ENCODE results near the gene CLIC5. TPM values are rescaled to one million over a fixed set of nuclear protein-coding genes. Genes with fewer than 3 reads are reported as not detected.
A peak's percentile ranks its signal among the peaks of the same experiment; 100 is the strongest.

The CLIC5 gene
- total and polyA plus RNA-seq, 12 donors, result 28.1 to 372 (median 301) TPM

GRCh38 chr6:45858691-45859090 is 157.0 kb downstream of the CLIC5 start:
- peaks cover 0 to 4% (median 0%) of the 10 kb centered on the region in 9 donors for H3K4me1 ChIP-seq
- DNase-seq (no peak), ATAC-seq (no peak)
- WGBS, 2 donors, result 71 to 84% methylated on average over 3 of the region's 3 CpGs
- H3K9me3 ChIP-seq, result no peaks in the 10 kb centered on the region
- H3K27me3 ChIP-seq, result peaks cover 0 to 5% (median 0%) of the 10 kb centered on the region in 7 donors
- intact Hi-C loops (cut with DNase I), result no loop called here
- H3K4me3 ChIP-seq, result no peak overlapping the region
- no peak overlapping the region for H3K27ac ChIP-seq
- no peak for TF ChIP-seq CTCF (IDR thresholded peaks at IDR 0.05)
- no peaks in the 10 kb centered on the region for H3K36me3 ChIP-seq

- Histone ChIP-seq H3K4me1 (peaks cover 0 to 4% (median 0%) of the 10 kb centered on the region in 9 donors), H3K27ac (no peak overlapping the region), H3K27me3 (peaks cover 0 to 5% (median 0%) of the 10 kb centered on the region in 7 donors), H3K9me3 (no peaks in the 10 kb centered on the region), H3K36me3 (no peaks in the 10 kb centered on the region), H3K4me3 (no peak overlapping the region)
- ATAC-seq (no peak), DNase-seq (no peak)
- WGBS, 2 donors, result 83 to 89% methylated on average over 2 of the region's 2 CpGs
- TF ChIP-seq CTCF (IDR thresholded peaks at IDR 0.05), result no peak
- intact Hi-C loops (cut with DNase I), result no loop called here
Observed at GRCh38 chr6:45857827-45858226, 157.8 kb downstream of the CLIC5 start.

- ATAC-seq, result peak in 1 of 8 donors; percentile 73
Observed at GRCh38 chr6:45855642-45856394, 159.8 kb downstream of the CLIC5 start.

GRCh38 chr6:45854149-45854742 is 161.4 kb downstream of the CLIC5 start:
- no peaks in the 10 kb centered on the region for H3K9me3 ChIP-seq
- H3K36me3 ChIP-seq, result no peaks in the 10 kb centered on the region
- no peak overlapping the region for H3K27ac ChIP-seq
- no peak for ATAC-seq
- TF ChIP-seq CTCF (IDR thresholded peaks at IDR 0.05), result no peak
- intact Hi-C loops (cut with DNase I), result no loop called here
- H3K27me3 ChIP-seq, result peaks cover 0 to 5% (median 0%) of the 10 kb centered on the region in 7 donors
- 74 to 78% methylated on average over 10 of the region's 10 CpGs for WGBS, 2 donors
- H3K4me3 ChIP-seq, result no peak overlapping the region
- H3K4me1 ChIP-seq, result peaks cover 0 to 4% (median 0%) of the 10 kb centered on the region in 9 donors
- DNase-seq, result no peak

More at GRCh38 chr6:45855642-45856394, 159.8 kb downstream of the CLIC5 start:
- WGBS, 2 donors, result 75 to 83% methylated on average over 3 of the region's 3 CpGs
- intact Hi-C loops (cut with DNase I), result no loop called here
- H3K4me3 ChIP-seq, result no peak overlapping the region
- peaks cover 0 to 5% (median 0%) of the 10 kb centered on the region in 7 donors for H3K27me3 ChIP-seq
- no peaks in the 10 kb centered on the region for H3K36me3 ChIP-seq
- H3K9me3 ChIP-seq, result no peaks in the 10 kb centered on the region
- no peak for DNase-seq
- H3K4me1 ChIP-seq, result peaks cover 0 to 4% (median 0%) of the 10 kb centered on the region in 9 donors
- no peak for TF ChIP-seq CTCF (IDR thresholded peaks at IDR 0.05)
- no peak overlapping the region for H3K27ac ChIP-seq

All from heart right ventricle (tissue), 16 donors.